Measurements from ENCODE around the gene NDFIP1. TPM values are rescaled to one million over a fixed set of nuclear protein-coding genes. Genes with fewer than 3 reads are reported as not detected.
"Not testable (repeated sequence)": the region's sequence is repeated elsewhere in the genome, so short reads cannot be mapped to it uniquely, and the experiment has no call there.

NDFIP1 gene
- polyA plus RNA-seq, 1 experiment, result 11.2 TPM

DNA sequence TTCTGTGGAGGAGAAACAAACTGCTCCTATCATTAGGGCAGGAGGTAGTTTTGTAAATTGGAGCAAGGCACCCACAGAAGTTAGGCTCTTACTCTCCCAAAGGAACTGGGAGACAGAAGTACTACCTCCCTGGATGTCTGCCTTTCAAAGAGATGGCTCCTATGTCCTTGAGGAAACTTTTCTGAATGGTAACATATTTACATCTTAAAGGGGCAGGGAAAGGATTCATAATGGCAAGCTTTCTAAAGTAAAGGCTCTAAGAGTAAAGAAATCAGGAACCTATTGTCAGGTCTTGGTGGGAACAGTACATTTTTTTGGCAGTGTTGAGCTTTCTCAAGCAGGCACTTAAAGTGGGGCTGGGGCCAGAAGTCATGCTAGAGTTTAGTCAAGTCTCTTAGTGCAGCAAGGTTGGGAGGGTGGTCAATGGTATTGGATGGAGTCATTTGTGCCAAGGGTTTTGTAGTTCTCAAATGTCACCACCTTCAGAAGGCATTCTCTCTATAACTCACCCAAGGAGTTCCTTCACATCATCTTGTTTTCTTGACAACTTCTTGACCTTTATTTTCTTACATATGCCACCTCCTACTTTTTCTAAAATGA, 26.3 kb upstream of the NDFIP1 start:
- TF ChIP-seq, protein P1, sequence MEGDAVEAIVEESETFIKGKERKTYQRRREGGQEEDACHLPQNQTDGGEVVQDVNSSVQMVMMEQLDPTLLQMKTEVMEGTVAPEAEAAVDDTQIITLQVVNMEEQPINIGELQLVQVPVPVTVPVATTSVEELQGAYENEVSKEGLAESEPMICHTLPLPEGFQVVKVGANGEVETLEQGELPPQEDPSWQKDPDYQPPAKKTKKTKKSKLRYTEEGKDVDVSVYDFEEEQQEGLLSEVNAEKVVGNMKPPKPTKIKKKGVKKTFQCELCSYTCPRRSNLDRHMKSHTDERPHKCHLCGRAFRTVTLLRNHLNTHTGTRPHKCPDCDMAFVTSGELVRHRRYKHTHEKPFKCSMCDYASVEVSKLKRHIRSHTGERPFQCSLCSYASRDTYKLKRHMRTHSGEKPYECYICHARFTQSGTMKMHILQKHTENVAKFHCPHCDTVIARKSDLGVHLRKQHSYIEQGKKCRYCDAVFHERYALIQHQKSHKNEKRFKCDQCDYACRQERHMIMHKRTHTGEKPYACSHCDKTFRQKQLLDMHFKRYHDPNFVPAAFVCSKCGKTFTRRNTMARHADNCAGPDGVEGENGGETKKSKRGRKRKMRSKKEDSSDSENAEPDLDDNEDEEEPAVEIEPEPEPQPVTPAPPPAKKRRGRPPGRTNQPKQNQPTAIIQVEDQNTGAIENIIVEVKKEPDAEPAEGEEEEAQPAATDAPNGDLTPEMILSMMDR (IDR thresholded peaks at IDR 0.05; ENCODE audit: insufficient read depth, low read depth, low read length), result no peak
- H3K27me3 ChIP-seq (ENCODE audit: control insufficient read depth, insufficient read depth, low read length), result peaks cover 12% of the 10 kb centered on the region
- ChIA-PET CTCF (no interaction called here), POLR2A (no interaction called here)
- no peaks in the 10 kb centered on the region for H3K36me3 ChIP-seq (ENCODE audit: control insufficient read depth, insufficient read depth, low read length)
- no peak for DNase-seq (ENCODE audit: low read depth)
- no peak overlapping the region for H3K4me3 ChIP-seq (ENCODE audit: low read depth, low read length)

- no peak overlapping the region for H3K4me3 ChIP-seq (ENCODE audit: low read depth, low read length)
- peaks cover 6% of the 10 kb centered on the region for H3K27me3 ChIP-seq (ENCODE audit: control insufficient read depth, insufficient read depth, low read length)
- no peaks in the 10 kb centered on the region for H3K36me3 ChIP-seq (ENCODE audit: control insufficient read depth, insufficient read depth, low read length)
- TF ChIP-seq, protein P1 (IDR thresholded peaks at IDR 0.05; ENCODE audit: insufficient read depth, low read depth, low read length), result no peak
- DNase-seq (ENCODE audit: low read depth), result no peak
- ChIA-PET CTCF (interaction anchor here (1.0 to 1.2 kb wide), 3 partner anchors 26 to 71 kb away, joined by 3 to 4 read pairs (median 3); no protein-coding TSS in a partner anchor), POLR2A (no interaction called here)
Observed at GRCh38 chr5:142086229-142086628, 22.4 kb upstream of the NDFIP1 start.

- DNase-seq (ENCODE audit: low read depth), result no peak
- H3K36me3 ChIP-seq (ENCODE audit: control insufficient read depth, insufficient read depth, low read length), result no peaks in the 10 kb centered on the region
- peaks cover 6% of the 10 kb centered on the region for H3K27me3 ChIP-seq (ENCODE audit: control insufficient read depth, insufficient read depth, low read length)
- TF ChIP-seq, protein P1 (IDR thresholded peaks at IDR 0.05; ENCODE audit: insufficient read depth, low read depth, low read length), result no peak
- ChIA-PET CTCF (interaction anchor here (1.0 to 1.2 kb wide), 3 partner anchors 27 to 72 kb away, joined by 3 to 4 read pairs (median 3); no protein-coding TSS in a partner anchor), POLR2A (no interaction called here)
- no peak overlapping the region for H3K4me3 ChIP-seq (ENCODE audit: low read depth, low read length)
Observed at GRCh38 chr5:142086679-142087078, 21.9 kb upstream of the NDFIP1 start.

DNA sequence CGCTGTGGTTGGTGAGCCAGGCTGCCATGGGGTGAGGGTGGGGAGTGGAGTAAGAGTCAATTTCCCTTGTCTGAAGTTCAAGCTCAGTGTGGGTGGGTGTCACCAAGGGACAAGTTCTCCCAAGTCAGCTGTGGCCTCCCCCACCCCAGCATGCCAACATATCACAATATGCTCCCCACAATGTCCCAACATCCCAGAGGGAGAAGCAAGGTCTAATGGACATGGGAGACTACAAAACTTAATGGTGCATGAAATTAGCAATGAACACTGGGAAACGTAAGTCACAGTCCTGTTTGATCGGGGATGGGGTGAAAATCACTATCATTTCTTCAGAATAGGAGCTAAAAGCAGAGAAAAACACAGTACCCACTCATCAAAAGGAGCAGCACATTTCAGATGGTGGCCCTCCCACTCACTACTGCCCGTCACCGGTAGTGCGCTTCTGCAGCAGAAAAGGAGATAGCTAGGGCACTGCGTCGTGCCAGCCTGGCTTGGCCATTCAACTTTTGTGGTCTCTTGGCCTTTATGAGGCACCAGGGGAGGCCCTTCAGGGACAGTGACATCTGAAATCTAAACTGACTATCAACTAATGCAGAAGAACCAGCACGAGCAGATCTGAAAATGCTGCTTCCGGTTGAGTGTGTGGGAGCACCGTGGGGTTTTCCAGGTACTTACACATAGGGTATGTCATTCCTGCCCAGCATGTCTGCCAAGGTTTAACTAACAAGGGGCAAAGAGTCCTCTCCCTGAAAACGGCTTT, 20.5 kb upstream of the NDFIP1 start:
- Histone ChIP-seq H3K27me3 (ENCODE audit: control insufficient read depth, insufficient read depth, low read length) (peaks cover 6% of the 10 kb centered on the region), H3K4me3 (ENCODE audit: low read depth, low read length) (no peak overlapping the region), H3K36me3 (ENCODE audit: control insufficient read depth, insufficient read depth, low read length) (no peaks in the 10 kb centered on the region)
- no peak for DNase-seq (ENCODE audit: low read depth)
- CTCF ChIA-PET, result interaction anchor here (0.6 kb wide), 1 partner anchor 73 kb away, joined by 3 read pairs; no protein-coding TSS in a partner anchor
- POLR2A ChIA-PET, result no interaction called here
- TF ChIP-seq, protein P1 (IDR thresholded peaks at IDR 0.05; ENCODE audit: insufficient read depth, low read depth, low read length), result no peak

GRCh38 chr5:142088855-142089479, 19.6 kb upstream of the NDFIP1 start:
- H3K36me3 ChIP-seq (ENCODE audit: control insufficient read depth, insufficient read depth, low read length); POLR2A ChIA-PET; H3K4me3 ChIP-seq (ENCODE audit: low read depth, low read length); H3K27me3 ChIP-seq (ENCODE audit: control insufficient read depth, insufficient read depth, low read length); DNase-seq (ENCODE audit: low read depth); CTCF ChIA-PET: not testable (repeated sequence)

All from BJ (cell line).